ENCODE data around the gene MAST2.

GRCh38 chr1:45979778-45980176 lies 176.4 kb downstream of the MAST2 start:
- TF ChIP-seq POLR2A (IDR thresholded peaks at IDR 0.05) (no peak), CTCF (IDR thresholded peaks at IDR 0.05) (no peak)
